Pons (tissue), 1 donor: ENCODE data around the gene DYNC2H1.
"Not testable (repeated sequence)": the region's sequence is repeated elsewhere in the genome, so short reads cannot be mapped to it uniquely, and the experiment has no call there.

Experiments used
- DNase-seq: peaks from one replicate; pipeline ENCODE4 v3.0.0-alpha.2; 2016; ENCODE audit warnings: low spot score

The DYNC2H1 gene

GRCh38 chr11:103374227-103374626, 265.0 kb downstream of the DYNC2H1 start:
- DNase-seq = not testable (repeated sequence)

DNA sequence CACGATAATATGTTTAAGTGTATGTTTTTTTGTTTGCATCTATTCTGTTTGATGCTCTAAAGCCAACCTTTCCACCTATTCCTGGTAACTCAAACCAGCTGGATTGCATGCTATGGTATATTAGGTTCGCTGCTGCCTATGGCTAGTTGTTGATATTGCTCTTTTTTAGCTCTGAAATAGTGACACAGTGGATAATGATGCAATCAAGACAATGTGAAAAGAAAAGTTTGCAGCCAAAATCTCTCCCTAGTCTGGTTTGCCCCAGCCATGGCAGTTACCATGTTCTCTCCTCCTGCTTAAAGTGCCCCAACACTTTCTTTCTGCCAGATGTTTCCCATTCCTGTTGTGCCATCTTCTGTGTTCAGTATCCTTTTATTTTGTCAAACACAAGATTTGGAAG, 269.7 kb downstream of the DYNC2H1 start:
- no peak for DNase-seq

- no peak for DNase-seq
Measured at GRCh38 chr11:103380031-103380430, 270.8 kb downstream of the DYNC2H1 start.

GRCh38 chr11:103384652-103385051, 275.4 kb downstream of the DYNC2H1 start:
- no peak for DNase-seq

DNA sequence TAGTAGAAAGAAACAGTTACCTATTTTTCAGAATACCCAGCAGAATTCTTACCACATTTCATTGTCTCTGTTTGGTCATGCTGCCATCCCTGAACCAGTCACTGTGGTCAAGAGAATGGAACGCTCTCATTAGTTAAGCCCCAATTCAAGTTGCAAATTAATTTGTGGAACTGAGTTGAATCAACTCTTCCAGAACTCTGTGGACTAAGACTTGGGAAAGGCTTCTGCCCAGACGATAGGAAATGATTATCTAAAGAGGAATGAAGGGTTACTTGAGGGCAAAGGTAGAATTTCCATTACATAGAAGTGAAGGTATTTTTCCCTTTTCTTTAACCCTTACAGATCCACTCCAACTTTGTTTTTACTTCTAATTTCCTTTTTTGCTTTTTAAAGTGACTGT, 286.4 kb downstream of the DYNC2H1 start:
- DNase-seq = no peak

DNA sequence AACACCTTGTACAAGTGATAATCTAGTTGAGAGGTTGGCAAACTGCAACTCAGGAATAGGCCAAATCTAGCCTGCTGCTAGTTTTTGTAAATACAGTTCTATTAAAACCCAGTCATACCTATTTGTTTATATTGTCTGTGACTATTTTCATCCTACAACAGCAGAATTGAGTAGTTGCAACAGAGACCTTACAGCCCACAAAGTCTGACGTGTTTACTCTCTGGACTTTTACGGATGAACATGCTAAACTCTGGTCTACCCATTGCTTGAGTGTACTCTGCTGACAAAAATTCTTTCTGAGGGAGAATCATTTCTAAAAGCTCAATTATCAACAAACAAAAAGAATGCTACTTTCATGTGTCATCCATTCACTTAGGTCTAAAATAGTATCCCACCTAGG, 287.0 kb downstream of the DYNC2H1 start:
- DNase-seq = no peak

DNA sequence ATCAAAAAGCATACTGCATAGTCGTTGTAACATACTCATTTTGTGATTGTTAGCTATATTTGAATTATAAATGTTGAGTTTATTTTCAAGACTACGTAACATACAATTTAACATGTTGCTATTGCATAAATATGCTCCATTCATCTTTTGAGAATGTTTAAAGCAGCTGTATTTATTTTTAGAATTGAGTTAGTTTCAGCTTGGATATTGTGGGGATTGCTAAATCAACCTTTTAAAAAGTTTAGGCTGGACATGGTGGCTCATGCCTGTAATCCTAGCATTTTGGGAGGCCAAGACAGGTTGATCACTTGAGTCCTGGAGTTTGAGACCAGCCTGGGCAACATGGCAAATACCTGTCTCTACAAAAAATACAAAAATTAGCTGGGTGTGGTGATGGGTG, 288.1 kb downstream of the DYNC2H1 start:
- no peak for DNase-seq

GRCh38 chr11:103398829-103399228, 289.6 kb downstream of the DYNC2H1 start:
- DNase-seq = no peak

- no peak for DNase-seq
Measured at GRCh38 chr11:103406357-103406756, 297.1 kb downstream of the DYNC2H1 start.

DNA sequence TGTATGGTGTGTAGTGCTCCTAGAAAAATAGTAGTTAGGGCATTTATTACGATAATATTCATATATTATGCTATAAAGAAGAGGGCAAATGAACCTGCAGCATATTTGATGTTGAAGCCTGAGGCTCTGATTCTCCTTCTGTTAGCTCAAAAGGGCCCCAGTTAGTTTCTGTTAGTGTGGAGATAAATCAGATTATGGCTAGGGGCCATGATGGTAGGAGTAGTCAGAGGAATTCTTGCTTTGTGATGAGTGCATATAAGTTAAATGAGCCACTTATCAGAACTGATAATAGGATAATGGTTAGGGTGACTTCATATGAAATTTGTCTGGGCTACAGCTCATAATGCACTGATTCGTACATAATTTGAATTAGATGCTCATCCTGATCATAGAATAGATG, 298.4 kb downstream of the DYNC2H1 start:
- DNase-seq = no peak

DNA sequence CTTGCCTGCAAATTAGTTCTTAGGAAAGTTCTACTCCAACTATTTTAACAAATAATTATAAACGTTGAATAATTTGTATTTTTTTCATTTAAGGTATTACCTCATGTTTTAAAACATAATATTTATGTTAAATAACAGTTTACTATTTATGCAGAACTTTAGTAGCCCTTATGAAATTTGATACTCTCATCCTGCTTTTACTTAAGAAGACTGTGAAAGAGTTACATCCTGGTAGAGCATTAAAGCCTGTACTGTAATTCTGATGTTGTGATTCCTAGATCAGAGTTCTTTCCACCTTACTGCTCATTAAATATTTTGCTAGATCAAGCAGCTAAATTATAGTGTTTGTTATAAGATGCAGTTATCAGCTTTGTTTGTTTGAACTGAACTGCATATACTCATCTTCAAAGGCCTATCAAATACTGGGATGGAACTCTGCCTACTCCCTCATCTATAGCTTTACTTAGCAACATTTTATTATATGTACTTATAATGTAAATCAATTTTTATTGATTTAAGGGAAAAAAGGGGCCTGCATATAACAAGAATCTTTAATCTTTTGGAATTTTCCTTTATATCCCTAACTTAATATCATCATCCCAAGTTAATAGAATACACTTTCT, 304.2 kb downstream of the DYNC2H1 start:
- no peak for DNase-seq

- DNase-seq = no peak
Measured at GRCh38 chr11:103418014-103418413, 308.8 kb downstream of the DYNC2H1 start.

- DNase-seq = no peak
Measured at GRCh38 chr11:103420593-103420992, 311.4 kb downstream of the DYNC2H1 start.

GRCh38 chr11:103433386-103434072, 324.3 kb downstream of the DYNC2H1 start:
- DNase-seq = no peak

DNA sequence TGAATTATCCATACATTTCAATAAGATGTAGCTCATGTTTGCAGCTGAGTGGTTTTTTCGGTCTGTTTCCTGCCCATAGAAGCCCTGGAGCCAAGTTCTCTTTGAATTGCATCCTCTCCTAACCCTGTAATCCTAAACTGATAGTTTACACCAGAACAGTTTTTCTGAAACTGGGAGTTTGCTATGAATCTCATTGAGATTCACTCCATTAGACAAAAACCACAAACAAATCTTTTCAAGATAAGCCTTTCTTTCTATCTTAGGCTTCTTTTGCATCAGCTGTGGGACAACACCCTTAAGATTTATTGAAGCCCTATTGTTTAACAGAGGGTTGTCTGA, 324.8 kb downstream of the DYNC2H1 start:
- DNase-seq = no peak

- DNase-seq = peak; percentile 23
Measured at GRCh38 chr11:103436131-103436770, 327.0 kb downstream of the DYNC2H1 start.

GRCh38 chr11:103441021-103441420, 331.8 kb downstream of the DYNC2H1 start:
- no peak for DNase-seq

- no peak for DNase-seq
Measured at GRCh38 chr11:103448966-103449365, 339.7 kb downstream of the DYNC2H1 start.

DNA sequence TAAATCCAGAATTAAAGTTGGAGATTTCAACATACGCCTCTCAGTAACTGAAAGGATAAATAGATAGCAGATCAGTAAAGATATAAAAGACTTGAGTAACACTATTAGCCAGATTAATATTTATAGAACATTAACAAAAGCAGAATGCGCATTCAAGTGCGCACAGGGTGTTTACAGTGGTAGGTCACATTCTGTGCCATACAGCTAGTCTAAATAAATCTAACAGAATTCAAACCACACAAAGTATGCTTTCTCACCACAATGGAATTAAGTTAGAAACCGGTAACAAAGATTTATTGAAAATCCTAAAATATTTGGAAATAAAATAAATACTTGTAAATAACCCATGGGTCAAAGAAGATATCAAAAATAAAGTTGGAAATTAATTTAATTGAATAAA, 341.0 kb downstream of the DYNC2H1 start:
- DNase-seq = no peak

- no peak for DNase-seq
Measured at GRCh38 chr11:103453126-103453525, 343.9 kb downstream of the DYNC2H1 start.

DNA sequence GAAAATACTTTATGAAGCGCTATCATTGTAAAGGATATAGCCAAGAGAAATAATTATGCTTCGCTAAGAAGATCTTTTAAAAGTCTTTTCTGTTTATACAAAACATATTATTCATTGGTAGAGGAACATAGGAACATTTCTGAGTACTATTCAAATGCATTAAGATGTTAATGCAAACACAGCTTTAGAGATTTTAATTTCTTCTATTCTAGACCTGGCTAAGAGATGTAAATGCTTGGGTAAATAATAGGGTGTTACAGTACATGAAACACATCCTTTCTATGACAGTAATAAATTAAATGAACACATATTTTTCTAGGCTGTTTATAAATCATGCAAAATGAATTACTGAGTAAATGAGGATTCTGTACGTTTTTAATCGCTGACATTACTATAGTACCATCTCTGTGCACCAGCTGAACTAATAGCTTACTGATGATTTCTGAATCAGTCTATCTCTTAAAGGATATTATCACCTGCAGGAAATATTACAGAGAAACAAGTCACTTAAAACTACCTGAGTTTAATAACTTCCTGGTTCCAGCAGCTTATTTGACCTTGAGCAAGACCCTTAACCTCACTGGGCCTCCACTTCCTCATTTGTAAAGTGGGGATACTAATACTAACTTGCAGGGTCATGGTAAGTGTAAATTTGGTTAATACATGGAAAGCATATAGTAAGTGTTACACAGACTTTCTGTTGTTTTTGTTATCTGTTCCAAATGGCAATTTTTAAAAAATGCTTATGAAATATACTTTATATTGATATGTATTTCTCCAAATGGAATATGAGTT, 344.9 kb downstream of the DYNC2H1 start:
- no peak for DNase-seq

DNA sequence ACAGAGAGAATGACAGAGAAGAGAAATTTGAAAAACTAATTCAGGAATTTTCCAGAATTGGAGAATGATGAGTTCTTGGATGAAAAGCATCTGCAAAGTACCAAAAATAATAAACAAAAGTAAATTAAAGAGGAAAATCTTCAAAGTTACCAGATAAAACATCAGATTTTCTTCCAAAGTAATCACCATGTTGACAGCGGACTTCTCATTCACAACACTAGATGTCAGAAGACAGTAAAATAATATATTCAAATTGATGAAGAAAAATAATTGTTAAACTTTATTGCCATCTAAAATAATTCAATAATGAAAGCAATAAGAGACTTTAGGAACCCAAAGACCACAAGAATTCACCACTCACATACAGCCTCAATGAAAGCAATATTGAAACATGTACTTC, 355.2 kb downstream of the DYNC2H1 start:
- DNase-seq = no peak
